NT2/D1 (cell line): ENCODE results near the gene ULK4.
"Not testable (repeated sequence)": the region's sequence is repeated elsewhere in the genome, so short reads cannot be mapped to it uniquely, and the experiment has no call there.

Experiments
- DNase-seq: peaks from one replicate; pipeline ENCODE4 v3.0.0-alpha.2; 2011; ENCODE audit warnings: low read depth, low spot score
- H3K27me3 ChIP-seq: 2 replicates; pipeline ENCODE4 v1.6.0; 2011; ENCODE audit warnings: mild to moderate bottlenecking; ENCODE audit not compliant: insufficient read length, insufficient read depth
- H3K36me3 ChIP-seq: 2 replicates; pipeline ENCODE4 v1.6.1; 2011; ENCODE audit warnings: mild to moderate bottlenecking, low read length, mixed read lengths; ENCODE audit not compliant: insufficient read depth, insufficient read length
- H3K4me1 ChIP-seq: 2 replicates; pipeline ENCODE4 v1.5.1; 2011; ENCODE audit not compliant: insufficient read depth, insufficient read length
- H3K4me3 ChIP-seq: 2 replicates; pipeline ENCODE4 v1.5.1; 2011; ENCODE audit warnings: low read depth; ENCODE audit not compliant: insufficient read length
- H3K9ac ChIP-seq: 2 replicates; pipeline ENCODE4 v1.6.0; 2011; ENCODE audit warnings: low read depth; ENCODE audit not compliant: insufficient read length
- H3K9me3 ChIP-seq: 2 replicates; pipeline ENCODE4 v1.5.1; 2011; ENCODE audit warnings: mild to moderate bottlenecking, low read length; ENCODE audit not compliant: insufficient read depth
- SUZ12 ChIP-seq: IDR thresholded peaks from 2 replicates; pipeline ENCODE4 v1.6.1; 2011; ENCODE audit not compliant: insufficient read length, insufficient read depth; ENCODE audit errors: extremely low read depth
- YY1 ChIP-seq: IDR thresholded peaks from 2 replicates; pipeline ENCODE4 v1.6.1; 2011; ENCODE audit not compliant: insufficient read length, insufficient read depth
- ZNF274 ChIP-seq: IDR thresholded peaks from 2 replicates; pipeline ENCODE4 v1.6.1; 2011; ENCODE audit warnings: mild to moderate bottlenecking, low read depth, low read length

ULK4 gene

GRCh38 chr3:41572092-41572491, 389.8 kb downstream of the ULK4 start:
- Histone ChIP-seq H3K9ac (no peak overlapping the region), H3K36me3 (no peaks in the 10 kb centered on the region), H3K4me1 (no peaks in the 10 kb centered on the region), H3K27me3 (no peaks in the 10 kb centered on the region), H3K9me3 (no peaks in the 10 kb centered on the region), H3K4me3 (no peak overlapping the region)
- no peak for DNase-seq
- TF ChIP-seq SUZ12 (no peak), ZNF274 (no peak), YY1 (no peak)

- DNase-seq, result no peak
Observed at GRCh38 chr3:41569632-41570305, 392.1 kb downstream of the ULK4 start.

GRCh38 chr3:41565948-41566514, 395.9 kb downstream of the ULK4 start:
- TF ChIP-seq YY1 (no peak), SUZ12 (no peak), ZNF274 (no peak)
- Histone ChIP-seq H3K4me3 (no peak overlapping the region), H3K27me3 (no peaks in the 10 kb centered on the region), H3K9me3 (no peaks in the 10 kb centered on the region), H3K36me3 (no peaks in the 10 kb centered on the region), H3K9ac (no peak overlapping the region), H3K4me1 (no peaks in the 10 kb centered on the region)
- no peak for DNase-seq

More at GRCh38 chr3:41569632-41570305, 392.1 kb downstream of the ULK4 start:
- Histone ChIP-seq H3K9ac (no peak overlapping the region), H3K9me3 (no peaks in the 10 kb centered on the region), H3K27me3 (no peaks in the 10 kb centered on the region), H3K4me3 (no peak overlapping the region), H3K36me3 (no peaks in the 10 kb centered on the region), H3K4me1 (no peaks in the 10 kb centered on the region)
- TF ChIP-seq YY1, result no peak
- TF ChIP-seq SUZ12, result no peak
- TF ChIP-seq ZNF274, result no peak

- no peaks in the 10 kb centered on the region for H3K27me3 ChIP-seq
- H3K4me3 ChIP-seq, result no peak overlapping the region
- H3K9me3 ChIP-seq, result no peaks in the 10 kb centered on the region
- no peak for DNase-seq
- no peaks in the 10 kb centered on the region for H3K4me1 ChIP-seq
- no peak overlapping the region for H3K9ac ChIP-seq
- TF ChIP-seq ZNF274, result no peak
- TF ChIP-seq YY1, result no peak
- no peak for TF ChIP-seq SUZ12
- H3K36me3 ChIP-seq, result no peaks in the 10 kb centered on the region
Observed at GRCh38 chr3:41565003-41565402, 396.9 kb downstream of the ULK4 start.

- H3K9me3 ChIP-seq, H3K27me3 ChIP-seq, H3K36me3 ChIP-seq, H3K4me1 ChIP-seq, H3K9ac ChIP-seq, H3K4me3 ChIP-seq, DNase-seq: not testable (repeated sequence)
Observed at GRCh38 chr3:41556245-41556644, 405.7 kb downstream of the ULK4 start.

GRCh38 chr3:41532976-41533375, 428.9 kb downstream of the ULK4 start:
- no peak overlapping the region for H3K4me3 ChIP-seq
- TF ChIP-seq ZNF274, result no peak
- no peak for TF ChIP-seq SUZ12
- TF ChIP-seq YY1, result no peak
- no peak for DNase-seq

GRCh38 chr3:41526995-41527573, 434.8 kb downstream of the ULK4 start:
- no peak overlapping the region for H3K9ac ChIP-seq
- H3K27me3 ChIP-seq, result no peaks in the 10 kb centered on the region
- H3K9me3 ChIP-seq, result no peaks in the 10 kb centered on the region
- no peaks in the 10 kb centered on the region for H3K36me3 ChIP-seq
- H3K4me3 ChIP-seq, result no peak overlapping the region
- no peak for DNase-seq
- TF ChIP-seq YY1, result no peak
- no peaks in the 10 kb centered on the region for H3K4me1 ChIP-seq

More at GRCh38 chr3:41532976-41533375, 428.9 kb downstream of the ULK4 start:
- no peak overlapping the region for H3K9ac ChIP-seq
- H3K36me3 ChIP-seq, result no peaks in the 10 kb centered on the region
- no peaks in the 10 kb centered on the region for H3K4me1 ChIP-seq
- H3K27me3 ChIP-seq, result no peaks in the 10 kb centered on the region
- H3K9me3 ChIP-seq, result no peaks in the 10 kb centered on the region
